Endothelial cell of umbilical vein (primary cell): ENCODE measurements around the gene VANGL1.

Experiments used
- EZH2 ChIP-seq: IDR thresholded peaks from 2 replicates; pipeline ENCODE4 v1.6.1; 2012; ENCODE audit warnings: borderline replicate concordance, low read depth, mild to moderate bottlenecking, moderate library complexity, low read length, inconsistent platforms; ENCODE audit not compliant: severe bottlenecking
- FOS ChIP-seq: IDR thresholded peaks from 2 replicates; pipeline ENCODE4 v1.6.1; 2011; ENCODE audit warnings: mild to moderate bottlenecking, low read length, moderate library complexity, borderline replicate concordance; ENCODE audit not compliant: insufficient read depth
- GATA2 ChIP-seq: IDR thresholded peaks from 2 replicates; pipeline ENCODE4 v1.7.0; 2011; ENCODE audit warnings: low read depth, mild to moderate bottlenecking, moderate library complexity, mixed read lengths, low read length; ENCODE audit not compliant: insufficient read length, insufficient read depth
- JUN ChIP-seq: IDR thresholded peaks from 2 replicates; pipeline ENCODE4 v1.6.1; 2011; ENCODE audit warnings: borderline replicate concordance, low read depth; ENCODE audit not compliant: insufficient read length, insufficient read depth
- MYC ChIP-seq: IDR thresholded peaks from one replicate; pipeline ENCODE4 v1.6.1; 2011; ENCODE audit warnings: mild to moderate bottlenecking, low read depth, low read length
- POLR2A ChIP-seq: IDR thresholded peaks from 2 replicates; pipeline ENCODE4 v1.6.1; 2012; ENCODE audit warnings: low read depth, mild to moderate bottlenecking, control low read depth, low read length
- POLR2AphosphoS5 ChIP-seq: IDR thresholded peaks from 2 replicates; pipeline ENCODE4 v1.6.1; 2012; ENCODE audit warnings: low read depth, mild to moderate bottlenecking, control low read depth, low read length, moderate library complexity; ENCODE audit not compliant: insufficient read depth
- TF ChIP-seq, protein P1 (sequence below), 2 donors: IDR thresholded peaks; 1 replicate in 1 of 2; 2 replicates in 1 of 2; pipeline ENCODE4 v1.5.1; 2011; ENCODE audit warnings: low read length in 2 of 2, mild to moderate bottlenecking in 2 of 2, moderate library complexity in 2 of 2, control low read depth in 1 of 2, inconsistent platforms in 1 of 2, low read depth in 1 of 2; ENCODE audit not compliant: insufficient read depth in 1 of 2; ENCODE audit errors: extremely low read depth in 1 of 2
- TF ChIP-seq, protein P2 (sequence below): IDR thresholded peaks from 2 replicates; pipeline ENCODE4 v1.6.1; 2011; ENCODE audit not compliant: insufficient read depth, insufficient read length

DNA sequence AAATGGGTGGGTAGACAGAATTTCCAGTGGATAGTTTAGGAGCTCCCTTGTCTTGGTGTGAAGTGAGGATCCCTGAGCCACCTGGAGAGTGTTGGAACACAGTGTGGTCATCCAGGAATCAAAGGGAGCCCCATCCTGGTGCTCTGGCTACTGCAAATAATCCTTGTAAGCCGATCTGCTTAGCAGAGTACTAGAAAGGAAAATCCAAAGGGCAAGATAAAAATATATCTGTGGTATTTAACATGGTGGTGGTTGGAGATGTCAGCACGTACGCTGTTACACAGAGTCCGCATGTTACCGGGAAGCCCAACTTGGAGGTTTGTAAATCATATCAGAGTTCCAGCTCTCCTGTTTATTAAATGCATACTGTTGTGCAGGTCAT is 39.0 kb downstream of the VANGL1 start:
- TF ChIP-seq, protein P1, sequence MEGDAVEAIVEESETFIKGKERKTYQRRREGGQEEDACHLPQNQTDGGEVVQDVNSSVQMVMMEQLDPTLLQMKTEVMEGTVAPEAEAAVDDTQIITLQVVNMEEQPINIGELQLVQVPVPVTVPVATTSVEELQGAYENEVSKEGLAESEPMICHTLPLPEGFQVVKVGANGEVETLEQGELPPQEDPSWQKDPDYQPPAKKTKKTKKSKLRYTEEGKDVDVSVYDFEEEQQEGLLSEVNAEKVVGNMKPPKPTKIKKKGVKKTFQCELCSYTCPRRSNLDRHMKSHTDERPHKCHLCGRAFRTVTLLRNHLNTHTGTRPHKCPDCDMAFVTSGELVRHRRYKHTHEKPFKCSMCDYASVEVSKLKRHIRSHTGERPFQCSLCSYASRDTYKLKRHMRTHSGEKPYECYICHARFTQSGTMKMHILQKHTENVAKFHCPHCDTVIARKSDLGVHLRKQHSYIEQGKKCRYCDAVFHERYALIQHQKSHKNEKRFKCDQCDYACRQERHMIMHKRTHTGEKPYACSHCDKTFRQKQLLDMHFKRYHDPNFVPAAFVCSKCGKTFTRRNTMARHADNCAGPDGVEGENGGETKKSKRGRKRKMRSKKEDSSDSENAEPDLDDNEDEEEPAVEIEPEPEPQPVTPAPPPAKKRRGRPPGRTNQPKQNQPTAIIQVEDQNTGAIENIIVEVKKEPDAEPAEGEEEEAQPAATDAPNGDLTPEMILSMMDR (IDR thresholded peaks at IDR 0.05; ENCODE audit: extremely low read depth in 1 of 2, insufficient read depth in 1 of 2, low read depth in 1 of 2, low read length in 2 of 2), result no peak
- TF ChIP-seq POLR2AphosphoS5 (no peak), JUN (no peak), EZH2 (no peak), GATA2 (no peak), POLR2A (no peak), FOS (no peak), MYC (no peak)
- TF ChIP-seq, protein P2, sequence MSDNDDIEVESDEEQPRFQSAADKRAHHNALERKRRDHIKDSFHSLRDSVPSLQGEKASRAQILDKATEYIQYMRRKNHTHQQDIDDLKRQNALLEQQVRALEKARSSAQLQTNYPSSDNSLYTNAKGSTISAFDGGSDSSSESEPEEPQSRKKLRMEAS, result no peak
